Urinary bladder (tissue), 4 donors: Measurements from ENCODE around the gene CCDC28A. TPM values are rescaled to one million over a fixed set of nuclear protein-coding genes. Genes with fewer than 3 reads are reported as not detected.

Experiments
- DNase-seq: peaks from one replicate; pipeline ENCODE4 v3.0.0-alpha.2; 2015; ENCODE audit errors: extremely low spot score
- H3K27ac ChIP-seq: one replicate; pipeline ENCODE4 v1.5.1; 2013; ENCODE audit warnings: low read depth, mild to moderate bottlenecking, moderate library complexity
- H3K36me3 ChIP-seq: one replicate; pipeline ENCODE4 v1.6.1; 2013; ENCODE audit warnings: mild to moderate bottlenecking, moderate library complexity; ENCODE audit not compliant: insufficient read depth
- H3K4me1 ChIP-seq: one replicate; pipeline ENCODE4 v1.6.1; 2013; ENCODE audit warnings: mild to moderate bottlenecking, moderate library complexity; ENCODE audit not compliant: insufficient read depth
- H3K4me3 ChIP-seq: one replicate; pipeline ENCODE4 v1.5.1; 2013; ENCODE audit warnings: low read depth, low read length
- WGBS: extraction: QIAGEN DNeasy Blood & Tissue Kit; methylation state at CpG from one replicate; pipeline ENCODE4 v1.1.7; 2013; 5-methylcytosine and 5-hydroxymethylcytosine counted together
- polyA plus RNA-seq: library from polyadenylated mRNA; stranded (reverse); fragments of 200-250 nt; gene quantifications from one replicate; pipeline ENCODE4 v1.2.3, GENCODE V29; 2013
- total RNA-seq: library from RNA; depleted of rRNA; stranded (reverse); fragments of >200 nt; gene quantifications from one replicate; pipeline ENCODE4 v1.2.3, GENCODE V29; 2014
- donor health status: healthy with polysubstance abuse.
- donor health status: healthy.

Gene CCDC28A
- total and polyA plus RNA-seq, 2 donors = 18.3 to 23.3 TPM

DNA sequence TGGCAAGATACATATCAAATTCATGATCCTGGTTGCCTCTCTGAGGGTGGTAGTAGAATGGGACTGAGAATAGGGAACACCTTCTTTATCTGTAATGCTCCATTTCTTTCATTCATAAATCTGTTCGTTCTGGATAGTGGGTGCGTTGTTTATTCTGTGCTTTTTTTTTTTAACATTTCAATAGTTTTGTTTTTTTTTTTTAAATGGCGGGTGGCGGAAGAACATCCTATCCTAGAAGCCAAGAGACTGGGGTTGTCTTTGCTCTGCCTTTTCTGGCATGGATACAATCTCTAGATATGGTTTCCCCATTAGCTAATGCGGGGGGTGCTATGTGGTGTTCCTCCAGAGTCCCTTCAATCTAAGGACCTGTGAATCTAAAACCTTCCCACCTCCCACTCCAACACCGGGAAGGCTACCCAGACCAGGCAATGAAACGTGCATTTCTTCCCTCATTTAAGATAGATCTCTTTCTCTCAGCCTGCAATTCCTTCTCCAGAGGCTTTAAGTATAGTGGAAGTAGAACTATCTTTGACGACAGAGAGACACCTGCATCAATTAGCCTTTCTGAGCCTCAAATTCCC, 883 bp upstream of the CCDC28A start:
- DNase-seq = no peak
- 16% methylated on average over 8 of the region's 8 CpGs for WGBS
- Histone ChIP-seq H3K4me1 (no peaks in the 10 kb centered on the region), H3K27ac (no peak overlapping the region), H3K36me3 (peaks cover 3% of the 10 kb centered on the region), H3K4me3 (peak overlapping the region; percentile 33)

DNA sequence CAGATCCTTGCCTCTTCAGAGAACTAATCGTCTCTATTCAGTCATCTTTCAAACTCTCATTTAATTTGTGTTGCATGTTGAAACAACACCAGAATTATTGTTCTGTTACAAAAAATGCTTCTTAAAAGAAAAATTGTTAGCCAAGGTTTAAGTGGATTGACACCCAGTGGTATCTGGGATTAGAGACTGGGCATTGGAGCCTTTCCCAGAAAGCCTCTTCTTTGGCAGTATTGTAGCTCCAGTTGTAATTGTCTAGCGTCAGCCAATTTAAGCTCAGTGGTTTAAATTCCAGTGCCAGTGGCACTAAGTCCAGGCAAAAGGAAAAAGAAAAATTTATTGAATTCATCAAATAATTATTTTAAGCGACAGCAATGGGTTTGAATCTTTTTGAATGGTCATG, 801 bp downstream of the CCDC28A start:
- Histone ChIP-seq H3K27ac (no peak overlapping the region), H3K4me1 (no peaks in the 10 kb centered on the region), H3K4me3 (peak overlapping the region; percentile 94), H3K36me3 (peaks cover 3% of the 10 kb centered on the region)
- no peak for DNase-seq
- WGBS = 21% methylated on average over 3 of the region's 3 CpGs

DNA sequence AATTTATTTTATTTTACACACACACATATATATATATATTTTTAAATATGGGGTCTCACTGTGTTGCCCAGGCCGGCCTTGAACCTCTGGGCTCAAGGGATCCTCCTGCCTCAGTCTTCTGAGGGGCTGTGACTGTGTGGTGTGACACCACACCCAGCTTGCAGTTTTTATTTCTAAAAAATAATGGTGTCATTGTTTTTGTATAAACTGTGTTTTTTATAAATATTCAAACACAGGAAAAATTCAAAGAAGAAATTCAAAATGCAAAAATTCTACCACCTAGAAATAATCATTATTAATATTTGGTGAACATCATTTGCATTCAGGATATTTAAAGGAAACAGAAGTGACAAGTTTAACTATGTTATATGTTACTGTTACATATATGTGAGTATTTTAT, 3.1 kb downstream of the CCDC28A start:
- no peak for DNase-seq
- H3K4me3 ChIP-seq = no peak overlapping the region
- WGBS = 94% methylated on average over 1 of the region's 1 CpG
- no peak overlapping the region for H3K27ac ChIP-seq
- H3K36me3 ChIP-seq = peaks cover 8% of the 10 kb centered on the region
- H3K4me1 ChIP-seq = no peaks in the 10 kb centered on the region

DNA sequence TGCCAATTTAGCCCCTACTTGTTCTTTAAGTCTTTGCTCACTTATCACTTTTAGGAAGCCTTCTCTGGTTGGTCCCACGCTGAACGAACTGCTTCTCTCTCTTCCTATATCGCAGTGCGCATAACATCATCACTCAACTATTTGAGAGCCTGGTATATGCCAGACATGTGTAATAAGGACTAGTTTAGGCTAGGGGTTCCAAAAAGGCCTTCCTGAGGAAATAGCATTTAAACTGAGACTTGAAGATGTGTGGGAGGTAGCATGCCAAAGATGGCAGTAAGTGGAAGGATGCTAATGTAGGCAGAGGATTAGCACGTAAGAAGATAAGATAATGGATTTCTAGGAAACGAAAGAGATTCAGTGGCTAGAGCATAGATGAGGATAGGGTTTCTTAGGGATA, 4.8 kb downstream of the CCDC28A start:
- DNase-seq = no peak
- peaks cover 10% of the 10 kb centered on the region for H3K36me3 ChIP-seq
- 80% methylated on average over 6 of the region's 6 CpGs for WGBS
- no peak overlapping the region for H3K27ac ChIP-seq
- H3K4me3 ChIP-seq = no peak overlapping the region
- H3K4me1 ChIP-seq = no peaks in the 10 kb centered on the region

DNA sequence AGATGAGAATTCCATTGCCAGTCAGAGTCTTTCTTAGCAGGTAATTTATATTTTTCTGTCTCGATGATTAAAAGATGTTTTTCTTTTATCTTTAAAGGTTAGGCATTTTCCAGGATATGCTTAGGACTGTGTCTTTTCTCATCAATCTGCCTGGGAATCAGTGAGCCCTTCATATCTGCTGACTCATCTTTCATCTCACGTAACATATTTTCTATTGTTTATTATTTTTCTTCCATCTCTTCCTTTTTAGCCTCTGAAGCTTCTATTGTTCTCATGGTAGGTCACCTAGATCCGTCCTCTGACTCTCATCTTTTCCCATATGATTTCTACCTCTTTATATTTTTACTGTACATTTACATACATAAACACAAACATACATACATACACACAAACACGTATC, 8.7 kb downstream of the CCDC28A start:
- peaks cover 10% of the 10 kb centered on the region for H3K36me3 ChIP-seq
- WGBS = 88% methylated on average over 4 of the region's 4 CpGs

DNA sequence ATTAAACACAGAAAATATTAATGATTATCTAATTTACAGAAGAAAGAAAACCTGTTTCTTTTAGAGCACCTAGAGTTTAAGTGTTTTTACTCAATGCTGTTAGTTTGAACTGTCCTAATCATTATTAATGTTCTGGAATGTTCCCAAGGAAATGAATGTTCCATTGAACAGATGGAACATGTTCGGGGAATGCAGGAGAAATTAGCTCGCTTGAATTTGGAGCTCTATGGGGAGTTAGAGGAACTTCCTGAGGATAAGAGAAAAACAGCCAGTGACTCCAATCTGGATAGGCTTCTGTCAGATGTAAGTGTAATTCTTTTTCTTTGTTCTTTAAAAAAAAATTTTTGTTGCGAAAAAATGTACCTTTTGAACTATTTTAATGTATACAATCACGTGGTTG, 11.5 kb downstream of the CCDC28A start:
- 78% methylated on average over 4 of the region's 4 CpGs for WGBS
- H3K4me1 ChIP-seq = no peaks in the 10 kb centered on the region
- DNase-seq = no peak
- H3K4me3 ChIP-seq = no peak overlapping the region
- H3K36me3 ChIP-seq = peaks cover 10% of the 10 kb centered on the region
- no peak overlapping the region for H3K27ac ChIP-seq

More for the DNA sequence above, 8.7 kb downstream of the CCDC28A start:
- Histone ChIP-seq H3K27ac (no peak overlapping the region), H3K4me1 (no peaks in the 10 kb centered on the region), H3K4me3 (no peak overlapping the region)
- no peak for DNase-seq

DNA sequence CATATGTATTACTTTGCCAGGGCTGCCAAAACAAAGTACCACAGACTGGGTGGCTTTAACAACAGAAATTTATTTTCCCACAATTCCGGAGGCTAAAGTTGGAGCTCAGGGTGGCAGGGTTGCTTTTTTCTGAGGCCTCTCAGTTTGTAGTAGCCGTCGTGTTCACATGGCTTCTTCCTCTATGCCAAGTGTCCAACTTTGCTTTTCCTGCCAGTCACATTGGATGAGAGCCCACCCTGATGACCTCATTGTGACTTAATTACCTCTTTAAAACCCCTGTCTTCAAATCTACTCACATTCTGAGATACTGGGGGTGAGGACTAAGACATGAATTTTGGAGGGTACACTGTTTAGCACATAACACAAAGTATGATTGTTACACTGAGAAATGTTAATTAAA, 12.4 kb downstream of the CCDC28A start:
- Histone ChIP-seq H3K4me3 (no peak overlapping the region), H3K4me1 (no peaks in the 10 kb centered on the region), H3K36me3 (peaks cover 13% of the 10 kb centered on the region), H3K27ac (no peak overlapping the region)
- DNase-seq = no peak
- WGBS = 82% methylated on average over 3 of the region's 3 CpGs

DNA sequence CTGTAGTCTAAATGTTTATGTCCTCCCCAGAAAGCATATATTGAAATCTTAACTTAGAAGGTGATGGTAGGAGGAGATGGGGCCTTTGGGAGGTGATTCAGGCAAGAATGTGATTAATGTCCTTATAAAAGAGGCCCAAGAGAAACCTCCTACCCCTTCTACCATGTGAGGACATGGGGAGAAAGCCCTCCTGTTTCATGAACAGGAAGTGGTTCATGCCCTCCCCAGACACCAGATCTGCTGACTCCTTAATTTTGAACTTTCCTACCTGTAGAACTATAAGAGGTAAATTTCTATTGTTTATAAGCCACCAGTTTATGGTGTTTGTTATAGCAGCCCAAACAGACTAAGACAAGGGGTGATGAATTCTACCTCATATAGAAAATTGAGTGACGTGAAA, 13.6 kb downstream of the CCDC28A start:
- DNase-seq = no peak
- no peak overlapping the region for H3K27ac ChIP-seq
- H3K4me3 ChIP-seq = no peak overlapping the region
- 54% methylated on average over 1 of the region's 1 CpG for WGBS
- H3K36me3 ChIP-seq = peaks cover 6% of the 10 kb centered on the region
- H3K4me1 ChIP-seq = no peaks in the 10 kb centered on the region

DNA sequence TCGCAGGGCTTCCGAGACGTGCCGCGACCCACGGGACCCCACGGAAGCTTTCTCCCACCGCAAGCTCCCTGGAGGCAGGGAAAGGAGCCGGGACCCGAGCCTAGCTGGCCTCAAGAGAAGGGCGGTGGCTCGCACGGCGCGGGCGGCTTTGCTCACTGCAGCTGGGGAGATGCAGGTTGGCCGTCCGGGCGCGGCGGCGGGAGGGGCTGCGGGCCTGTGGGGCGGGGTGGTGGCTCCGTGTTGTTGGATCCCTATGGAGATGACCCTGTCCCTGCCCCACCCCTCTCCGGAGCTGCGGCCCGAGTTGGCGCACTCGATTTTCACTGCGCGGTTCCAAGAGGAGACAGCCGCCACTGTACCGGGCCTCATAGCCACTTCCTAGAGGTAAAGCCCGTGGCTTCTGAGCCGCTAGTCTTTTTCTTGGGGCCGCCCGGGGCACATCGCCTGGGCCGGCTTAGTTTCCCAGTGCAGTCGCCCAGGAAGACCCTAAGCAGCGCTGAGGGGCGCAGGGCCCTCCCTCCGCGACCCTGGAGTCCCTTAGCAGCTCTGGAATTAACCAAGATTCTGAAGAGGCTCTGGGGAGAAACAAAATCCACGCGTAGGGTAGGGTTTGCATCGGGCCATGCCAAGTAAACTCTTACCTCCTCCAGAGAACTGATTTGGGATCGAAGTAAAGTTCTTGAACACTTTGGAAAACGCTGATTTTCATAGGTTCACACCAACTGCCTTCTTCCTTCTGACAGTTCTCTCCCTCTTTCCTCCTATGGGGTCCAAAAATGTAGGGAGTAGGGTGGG, 22.4 kb downstream of the CCDC28A start, which contains the start of gene ECT2L:
ECT2L (plus strand) TSS at position 279 of the 795 bp plus-strand sequence. CDS start 17,188 bp downstream, outside the sequence.
- 6% methylated on average over 50 of the region's 50 CpGs for WGBS
- H3K4me1 ChIP-seq = no peaks in the 10 kb centered on the region
- DNase-seq = no peak
- H3K36me3 ChIP-seq = no peaks in the 10 kb centered on the region
- H3K4me3 ChIP-seq = peak within 1 kb of the TSS; percentile 51
- peak within 1 kb of the TSS; percentile 59 for H3K27ac ChIP-seq

DNA sequence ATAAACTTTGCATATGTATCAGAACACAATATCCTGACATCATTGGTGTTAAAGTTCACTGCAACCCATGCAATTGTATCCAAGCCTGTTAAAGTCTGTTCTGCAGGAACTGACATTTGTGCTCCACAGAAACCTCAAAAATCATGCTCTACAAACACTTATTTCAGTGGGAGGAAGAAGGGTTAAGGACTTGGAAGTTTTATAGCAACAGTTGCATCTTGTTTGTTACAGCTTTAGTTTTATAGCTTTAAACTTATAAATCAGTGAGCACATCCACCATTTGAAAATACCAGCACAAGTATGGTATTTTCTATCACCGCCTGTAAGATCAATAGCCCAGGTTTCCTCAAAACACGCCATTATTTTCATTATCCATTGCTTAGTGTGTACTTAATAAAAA, 23.2 kb downstream of the CCDC28A start:
- Histone ChIP-seq H3K36me3 (no peaks in the 10 kb centered on the region), H3K4me1 (no peaks in the 10 kb centered on the region), H3K4me3 (no peak overlapping the region), H3K27ac (no peak overlapping the region)
- WGBS = 73% methylated on average over 2 of the region's 2 CpGs
- no peak for DNase-seq

DNA sequence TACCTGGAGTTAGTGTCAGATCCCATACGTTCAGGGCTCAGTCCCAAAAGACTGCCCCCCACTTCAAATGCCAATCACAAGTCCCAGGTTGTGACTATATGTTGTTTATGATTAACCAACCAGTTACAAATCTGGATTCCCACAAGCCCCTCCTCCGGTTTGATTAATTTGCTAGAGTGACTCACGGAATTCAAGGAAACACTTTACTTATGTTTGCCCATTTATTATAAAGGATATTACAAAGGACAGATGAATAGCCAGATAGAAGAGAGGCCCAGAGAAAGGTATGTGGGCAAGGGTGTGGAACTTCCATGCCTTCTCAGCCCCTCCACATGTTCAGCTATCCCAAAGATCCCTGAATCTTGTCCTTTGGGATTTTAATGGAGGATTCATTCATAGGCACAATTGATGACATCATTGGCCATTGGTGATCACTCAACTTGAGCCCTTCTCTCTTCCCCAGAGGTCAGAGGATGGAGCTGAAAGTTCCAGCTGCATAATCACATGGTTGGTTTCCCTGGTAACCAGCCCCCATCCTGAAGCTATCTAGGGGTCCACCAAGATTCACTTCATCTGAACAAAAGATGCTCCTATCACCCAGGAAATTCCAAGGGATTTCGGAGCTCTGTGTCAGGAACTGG, 24.4 kb downstream of the CCDC28A start:
- no peak for DNase-seq
- Histone ChIP-seq H3K27ac (no peak overlapping the region), H3K4me3 (no peak overlapping the region), H3K4me1 (no peaks in the 10 kb centered on the region), H3K36me3 (no peaks in the 10 kb centered on the region)
- WGBS = 87% methylated on average over 4 of the region's 4 CpGs

DNA sequence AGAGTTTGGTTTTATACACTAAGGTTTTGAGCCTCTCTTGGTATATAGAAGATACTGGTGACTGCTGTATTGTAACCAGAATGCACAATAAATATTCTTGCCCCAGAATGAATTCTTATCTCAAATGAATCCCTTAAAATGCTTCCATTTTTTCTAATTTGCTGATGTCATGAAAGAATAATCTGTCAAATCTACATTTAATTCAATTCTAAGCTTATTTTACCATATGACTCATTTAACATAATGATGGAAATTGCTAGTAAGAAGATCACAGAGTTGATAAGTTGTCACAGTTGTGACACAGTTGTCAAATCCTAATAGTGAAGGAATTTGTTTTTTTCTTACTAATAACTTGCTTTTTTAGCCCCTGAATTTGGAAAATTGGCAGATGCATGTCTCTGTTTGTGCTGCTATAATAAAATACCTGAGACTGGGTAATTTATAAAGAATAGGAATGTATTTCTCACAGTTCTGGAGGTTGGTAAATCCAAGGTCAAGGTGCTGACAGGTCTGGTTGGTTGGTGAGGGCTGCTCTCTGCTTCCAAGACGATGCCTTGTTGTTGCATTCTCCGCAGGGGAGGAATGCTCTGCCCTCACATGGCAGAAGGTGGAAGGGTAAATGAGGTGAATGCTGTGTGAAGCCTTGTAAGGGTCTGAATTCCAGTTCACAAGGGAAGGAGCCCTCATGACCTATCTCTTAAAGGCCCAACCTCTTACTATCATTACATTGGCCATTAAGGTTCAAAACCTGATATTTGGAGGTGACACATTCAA, 27.0 kb downstream of the CCDC28A start:
- 86% methylated on average over 2 of the region's 2 CpGs for WGBS

DNA sequence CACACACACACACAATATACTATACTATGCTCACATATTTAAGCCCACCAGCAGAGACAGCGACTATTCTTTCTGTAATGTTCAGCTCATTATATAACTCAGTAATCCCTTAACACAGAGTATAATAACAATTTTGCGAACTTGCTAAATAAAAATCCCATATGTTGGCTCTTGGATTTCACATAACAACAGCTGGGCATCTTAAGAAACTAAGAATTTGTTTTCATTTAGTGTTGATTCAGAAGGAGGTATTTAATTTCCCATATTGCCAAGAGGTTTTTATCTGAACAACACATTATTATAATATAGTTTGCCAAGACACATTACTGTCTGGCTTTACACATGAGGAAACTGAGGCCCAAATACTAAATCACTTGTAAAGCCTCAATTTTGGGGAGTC, 29.8 kb downstream of the CCDC28A start:
- H3K36me3 ChIP-seq = no peaks in the 10 kb centered on the region
- H3K4me3 ChIP-seq = no peak overlapping the region
- no peak for DNase-seq
- no peaks in the 10 kb centered on the region for H3K4me1 ChIP-seq
- WGBS = 55% methylated on average over 2 of the region's 2 CpGs
- H3K27ac ChIP-seq = no peak overlapping the region

More for the DNA sequence above, 27.0 kb downstream of the CCDC28A start:
- no peak overlapping the region for H3K27ac ChIP-seq
- no peaks in the 10 kb centered on the region for H3K36me3 ChIP-seq
- DNase-seq = no peak
- no peak overlapping the region for H3K4me3 ChIP-seq
- no peaks in the 10 kb centered on the region for H3K4me1 ChIP-seq
